CD8-positive, alpha-beta memory T cell (primary cell): ENCODE results near the gene TESK2. TPM values are rescaled to one million over a fixed set of nuclear protein-coding genes. Genes with fewer than 3 reads are reported as not detected.
A peak's percentile ranks its signal among the peaks of the same experiment; 100 is the strongest.

Source experiments
- CTCF ChIA-PET: fragments of 350-600 bp; sonication (Branson Sonifier 250); formaldehyde crosslinking; loops from one replicate; lab custom pipeline; 2021; ENCODE audit warnings: antibody characterized with exemption; lab: Charles Lee
- POLR2A ChIA-PET: fragments of 350-600 bp; sonication (Branson Sonifier 250); formaldehyde crosslinking; loops from one replicate; lab custom pipeline; 2021; ENCODE audit warnings: antibody characterized with exemption; lab: Charles Lee
- DNase-seq, 5 donors: peaks; one replicate each; pipeline versions ENCODE4 v3.0.0 to v3.0.0-alpha.2; 2020 to 2022; ENCODE audit warnings: mixed read lengths in 1 of 5
- H3K27ac ChIP-seq: one replicate; pipeline ENCODE4 v1.7.0; 2013; ENCODE audit warnings: low read depth, mild to moderate bottlenecking, low read length, moderate library complexity
- H3K27me3 ChIP-seq: 2 replicates; pipeline ENCODE4 v1.7.0; 2013; ENCODE audit warnings: low read length, mild to moderate bottlenecking; ENCODE audit not compliant: insufficient read depth, poor library complexity, severe bottlenecking
- H3K36me3 ChIP-seq: 2 replicates; pipeline ENCODE4 v1.7.0; 2013; ENCODE audit warnings: mild to moderate bottlenecking, low read length, moderate library complexity; ENCODE audit not compliant: insufficient read depth
- H3K4me1 ChIP-seq: 2 replicates; pipeline ENCODE4 v1.7.0; 2013; ENCODE audit warnings: mild to moderate bottlenecking, low read length, moderate library complexity; ENCODE audit not compliant: insufficient read depth
- H3K4me3 ChIP-seq: 2 replicates; pipeline ENCODE4 v1.7.0; 2013; ENCODE audit warnings: mild to moderate bottlenecking, low read length
- H3K9me3 ChIP-seq: 2 replicates; pipeline ENCODE4 v1.7.0; 2013; ENCODE audit warnings: mild to moderate bottlenecking, low read length
- H3K27ac Mint-ChIP-seq, 8 donors: one replicate each; pipeline ENCODE4 v1.8.0; 2020 to 2021; ENCODE audit warnings: mixed read lengths in 8 of 8, mild to moderate bottlenecking in 6 of 8, inconsistent platforms in 3 of 8, moderate library complexity in 3 of 8
- H3K27me3 Mint-ChIP-seq, 2 donors: one replicate each; pipeline ENCODE4 v1.8.0; 2020 to 2021; ENCODE audit warnings: mixed read lengths in 2 of 2, mild to moderate bottlenecking in 1 of 2, moderate library complexity in 1 of 2
- H3K36me3 Mint-ChIP-seq, 3 donors: one replicate each; pipeline ENCODE4 v1.8.0; 2020 to 2021; ENCODE audit warnings: mixed read lengths in 3 of 3, inconsistent platforms in 1 of 3, mild to moderate bottlenecking in 1 of 3
- H3K4me1 Mint-ChIP-seq, 3 donors: one replicate each; pipeline ENCODE4 v1.8.0; 2020 to 2021; ENCODE audit warnings: mixed read lengths in 3 of 3, inconsistent platforms in 1 of 3, mild to moderate bottlenecking in 1 of 3
- H3K4me3 Mint-ChIP-seq, 7 donors: one replicate each; pipeline ENCODE4 v1.8.0; 2020 to 2021; ENCODE audit warnings: mixed read lengths in 7 of 7, mild to moderate bottlenecking in 6 of 7, moderate library complexity in 4 of 7, inconsistent platforms in 2 of 7
- H3K9me3 Mint-ChIP-seq, 5 donors: one replicate each; pipeline ENCODE4 v1.8.0; 2020 to 2022; ENCODE audit warnings: mixed read lengths in 5 of 5, mild to moderate bottlenecking in 3 of 5, moderate library complexity in 2 of 5, inconsistent platforms in 1 of 5
- polyA plus RNA-seq: library from polyadenylated mRNA; unstranded; fragments of 300-500 nt; fragmentation: Illumina TruSeq; gene quantifications from one replicate; pipeline ENCODE4 v1.2.3, GENCODE V29; 2021
- total RNA-seq, 2 experiments: library from RNA; stranded (reverse); gene quantifications; one replicate each; pipeline ENCODE4 v1.2.3, GENCODE V29; 2021

TESK2 gene
- total and polyA plus RNA-seq, 3 experiments from 2014 or later, result 2.9 to 3.6 (median 3.1) TPM

- Histone ChIP-seq H3K4me1 (no peaks in the 10 kb centered on the region), H3K9me3 (no peaks in the 10 kb centered on the region), H3K27me3 (no peaks in the 10 kb centered on the region), H3K36me3 (peaks cover 33% of the 10 kb centered on the region), H3K27ac (no peak overlapping the region), H3K4me3 (no peak overlapping the region)
- CTCF ChIA-PET, result interaction anchor here (1.1 kb wide), 1 partner anchor 61 kb away, joined by 3 read pairs; no protein-coding TSS in a partner anchor
- H3K9me3 Mint-ChIP-seq, result no peaks in the 10 kb centered on the region
- DNase-seq, result no peak
- H3K4me3 Mint-ChIP-seq, result no peak overlapping the region
- H3K36me3 Mint-ChIP-seq, result peaks cover 5 to 49% (median 6%) of the 10 kb centered on the region in 3 donors
- H3K27me3 Mint-ChIP-seq, result no peaks in the 10 kb centered on the region
- peak overlapping the region in 5 of 8 donors; percentile 14 to 85 (median 70) for H3K27ac Mint-ChIP-seq
- POLR2A ChIA-PET, result interaction anchor here (0.8 kb wide), 1 partner anchor 8 kb away, joined by 3 read pairs; the partner anchor contains the start of genes CCDC163 and MMACHC
- no peaks in the 10 kb centered on the region for H3K4me1 Mint-ChIP-seq
Observed at GRCh38 chr1:45507893-45508292, 16.9 kb upstream of the TESK2 start.

GRCh38 chr1:45507195-45507594, 16.2 kb upstream of the TESK2 start:
- Histone ChIP-seq H3K9me3 (no peaks in the 10 kb centered on the region), H3K36me3 (peaks cover 27% of the 10 kb centered on the region), H3K27me3 (no peaks in the 10 kb centered on the region), H3K4me3 (no peak overlapping the region), H3K27ac (no peak overlapping the region), H3K4me1 (no peaks in the 10 kb centered on the region)
- ChIA-PET POLR2A (no interaction called here), CTCF (interaction anchor here (1.1 kb wide), 1 partner anchor 62 kb away, joined by 3 read pairs; no protein-coding TSS in a partner anchor)
- Mint-ChIP-seq H3K9me3 (no peaks in the 10 kb centered on the region), H3K27ac (peak overlapping the region in 3 of 8 donors; percentile 53 to 85 (median 76)), H3K36me3 (peaks cover 5 to 43% (median 6%) of the 10 kb centered on the region in 3 donors), H3K4me1 (no peaks in the 10 kb centered on the region), H3K27me3 (no peaks in the 10 kb centered on the region), H3K4me3 (no peak overlapping the region)
- DNase-seq, result no peak

GRCh38 chr1:45503462-45504360, 12.7 kb upstream of the TESK2 start:
- peaks cover 5% of the 10 kb centered on the region for H3K36me3 ChIP-seq
- H3K27ac ChIP-seq, result no peak overlapping the region
- no peak overlapping the region for H3K4me3 ChIP-seq
- peaks cover 14% of the 10 kb centered on the region for H3K4me1 ChIP-seq
- Mint-ChIP-seq H3K9me3 (no peaks in the 10 kb centered on the region), H3K4me1 (peaks cover 24 to 33% (median 31%) of the 10 kb centered on the region in 3 donors), H3K27ac (no peak overlapping the region), H3K4me3 (no peak overlapping the region), H3K27me3 (no peaks in the 10 kb centered on the region), H3K36me3 (peaks cover 0 to 21% (median 0%) of the 10 kb centered on the region in 3 donors)
- ChIA-PET CTCF (interaction anchor here (0.7 to 4.8 kb wide), 3 partner anchors 9 to 67 kb away, joined by 3 to 35 read pairs (median 6); partner anchors contain the start of gene TESK2), POLR2A (no interaction called here)
- H3K9me3 ChIP-seq, result no peaks in the 10 kb centered on the region
- no peak for DNase-seq
- no peaks in the 10 kb centered on the region for H3K27me3 ChIP-seq

- Mint-ChIP-seq H3K27me3 (no peaks in the 10 kb centered on the region), H3K27ac (peak overlapping the region in 2 of 8 donors; percentile 37 to 72), H3K4me1 (peaks cover 28 to 36% (median 35%) of the 10 kb centered on the region in 3 donors), H3K36me3 (peaks cover 0 to 11% (median 1%) of the 10 kb centered on the region in 3 donors), H3K4me3 (peak overlapping the region in 4 of 7 donors; percentile 28 to 84 (median 65)), H3K9me3 (no peaks in the 10 kb centered on the region)
- Histone ChIP-seq H3K36me3 (no peaks in the 10 kb centered on the region), H3K27me3 (no peaks in the 10 kb centered on the region), H3K4me3 (peak overlapping the region; percentile 60), H3K4me1 (peaks cover 15% of the 10 kb centered on the region), H3K9me3 (no peaks in the 10 kb centered on the region), H3K27ac (no peak overlapping the region)
- no peak for DNase-seq
- POLR2A ChIA-PET, result interaction anchor here (1.4 kb wide), 1 partner anchor 19 kb away, joined by 4 read pairs; no protein-coding TSS in a partner anchor
- CTCF ChIA-PET, result interaction anchor here (1.1 to 4.8 kb wide), 6 partner anchors 10 to 68 kb away, joined by 3 to 35 read pairs (median 7); partner anchors contain the start of genes PRDX1 and TESK2
Observed at GRCh38 chr1:45501505-45501859, 10.5 kb upstream of the TESK2 start.

- no peaks in the 10 kb centered on the region for H3K27me3 Mint-ChIP-seq
- no peaks in the 10 kb centered on the region for H3K9me3 Mint-ChIP-seq
- H3K27ac Mint-ChIP-seq, result peak overlapping the region; percentile 71 to 97 (median 91)
- no peak for DNase-seq
- Histone ChIP-seq H3K4me1 (peaks cover 15% of the 10 kb centered on the region), H3K27ac (peak overlapping the region; percentile 59), H3K9me3 (no peaks in the 10 kb centered on the region), H3K27me3 (no peaks in the 10 kb centered on the region), H3K36me3 (no peaks in the 10 kb centered on the region), H3K4me3 (peak overlapping the region; percentile 69)
- ChIA-PET POLR2A (interaction anchor here (0.6 to 1.8 kb wide), 14 partner anchors 9 to 724 kb away, joined by 3 to 18 read pairs (median 4); partner anchors contain the start of genes AKR1A1, MUTYH, PLK3 and PRDX1), CTCF (interaction anchor here (0.9 to 4.8 kb wide), 6 partner anchors 8 to 485 kb away, joined by 3 to 35 read pairs (median 5); partner anchors contain the start of genes MUTYH and TESK2)
- H3K36me3 Mint-ChIP-seq, result peaks cover 0 to 26% (median 4%) of the 10 kb centered on the region in 3 donors
- H3K4me3 Mint-ChIP-seq, result peak overlapping the region; percentile 93 to 97 (median 94)
- H3K4me1 Mint-ChIP-seq, result peaks cover 28 to 36% (median 35%) of the 10 kb centered on the region in 3 donors
Observed at GRCh38 chr1:45499415-45499769, 8.4 kb upstream of the TESK2 start.

GRCh38 chr1:45498279-45498678, 7.3 kb upstream of the TESK2 start:
- Histone ChIP-seq H3K9me3 (no peaks in the 10 kb centered on the region), H3K4me3 (no peak overlapping the region), H3K4me1 (peaks cover 15% of the 10 kb centered on the region), H3K27ac (no peak overlapping the region), H3K36me3 (no peaks in the 10 kb centered on the region), H3K27me3 (no peaks in the 10 kb centered on the region)
- POLR2A ChIA-PET, result interaction anchor here (1.0 kb wide), 1 partner anchor 158 kb away, joined by 3 read pairs; the partner anchor contains the start of genes MUTYH and TOE1
- H3K27me3 Mint-ChIP-seq, result no peaks in the 10 kb centered on the region
- CTCF ChIA-PET, result interaction anchor here (3.6 kb wide), 1 partner anchor 71 kb away, joined by 15 read pairs; no protein-coding TSS in a partner anchor
- no peaks in the 10 kb centered on the region for H3K9me3 Mint-ChIP-seq
- peaks cover 28 to 36% (median 35%) of the 10 kb centered on the region in 3 donors for H3K4me1 Mint-ChIP-seq
- H3K36me3 Mint-ChIP-seq, result peaks cover 0 to 29% (median 4%) of the 10 kb centered on the region in 3 donors
- no peak for DNase-seq
- H3K4me3 Mint-ChIP-seq, result peak overlapping the region in 4 of 7 donors; percentile 62 to 95 (median 94)
- peak overlapping the region in 1 of 8 donors; percentile 71 for H3K27ac Mint-ChIP-seq

- Histone ChIP-seq H3K27me3 (no peaks in the 10 kb centered on the region), H3K4me3 (no peak overlapping the region), H3K36me3 (no peaks in the 10 kb centered on the region), H3K9me3 (no peaks in the 10 kb centered on the region), H3K27ac (no peak overlapping the region), H3K4me1 (peaks cover 14% of the 10 kb centered on the region)
- Mint-ChIP-seq H3K4me3 (peak overlapping the region in 4 of 7 donors; percentile 38 to 66 (median 61)), H3K27ac (peak overlapping the region in 6 of 8 donors; percentile 1 to 77 (median 58)), H3K9me3 (no peaks in the 10 kb centered on the region), H3K27me3 (no peaks in the 10 kb centered on the region), H3K4me1 (peaks cover 4 to 9% (median 6%) of the 10 kb centered on the region in 3 donors), H3K36me3 (peaks cover 0 to 20% (median 5%) of the 10 kb centered on the region in 3 donors)
- peak; percentile 34 to 58 (median 50) for DNase-seq
- ChIA-PET POLR2A (no interaction called here), CTCF (interaction anchor here (0.6 to 8.5 kb wide), 29 partner anchors 8 to 819 kb away, joined by 3 to 104 read pairs (median 4); partner anchors contain the start of genes ARMH1, CCDC163, HECTD3 and HPDL)
Observed at GRCh38 chr1:45493116-45493697, 2.2 kb upstream of the TESK2 start.
